SK-MEL-5 (cell line): ENCODE results near the gene PTPRR. TPM values are rescaled to one million over a fixed set of nuclear protein-coding genes. Genes with fewer than 3 reads are reported as not detected.

ENCODE experiments used
- DNase-seq: peaks from one replicate; pipeline ENCODE4 v3.0.0-alpha.2; 2016; ENCODE audit warnings: low read depth, low spot score
- in situ Hi-C: cut with HindIII; loops from 2 replicates; pipeline ENCODE4 v1.10.0; 2016; ENCODE audit warnings: low sequenced_read_pairs, high pct_unique_total_duplicates, low pct_unique_long_range_greater_than_20kb
- total RNA-seq: library from RNA; depleted of rRNA; stranded (reverse); fragments of >200 nt; shearing (Covaris generic); gene quantifications from 2 replicates; pipeline ENCODE4 v1.2.3, GENCODE V29; 2014

The PTPRR gene
- total RNA-seq, 1 experiment from 2014 or later, result 3.9 TPM

DNA sequence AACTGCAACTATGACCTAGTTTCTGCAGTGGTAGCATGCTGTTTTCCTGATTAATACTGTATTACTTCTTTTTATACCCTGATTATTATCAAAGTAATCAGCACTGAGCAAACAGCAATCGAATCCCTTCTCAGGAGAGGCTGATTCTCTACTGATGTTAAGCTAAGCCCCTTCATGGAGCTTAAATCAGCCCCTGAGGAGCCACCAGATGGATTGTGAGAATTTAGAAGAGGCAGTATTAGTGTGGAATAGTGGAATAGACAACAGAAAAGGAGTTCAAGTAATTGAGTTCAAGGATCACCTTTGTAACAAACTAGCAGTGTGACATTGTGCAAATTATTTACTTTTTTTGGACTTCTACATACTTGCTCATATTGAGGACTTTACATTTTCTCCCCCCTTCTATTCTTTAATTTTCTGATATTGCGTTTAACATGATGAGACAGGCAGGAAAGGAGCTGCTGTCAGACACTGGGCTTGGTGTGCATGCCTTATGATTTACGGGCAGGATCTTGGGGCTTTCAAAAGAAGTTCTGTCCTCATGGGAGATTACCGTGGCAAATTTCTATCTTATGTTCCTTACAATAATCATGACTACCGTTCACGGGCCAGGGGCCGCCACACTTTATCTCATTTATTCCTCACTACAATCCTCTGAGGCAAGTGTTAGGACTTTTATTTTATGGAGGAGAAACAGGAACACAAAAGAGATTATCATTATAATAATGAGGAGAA is 68.0 kb downstream of the PTPRR start:
- peak; percentile 2 for DNase-seq
- in situ Hi-C loops, result no loop called here

DNA sequence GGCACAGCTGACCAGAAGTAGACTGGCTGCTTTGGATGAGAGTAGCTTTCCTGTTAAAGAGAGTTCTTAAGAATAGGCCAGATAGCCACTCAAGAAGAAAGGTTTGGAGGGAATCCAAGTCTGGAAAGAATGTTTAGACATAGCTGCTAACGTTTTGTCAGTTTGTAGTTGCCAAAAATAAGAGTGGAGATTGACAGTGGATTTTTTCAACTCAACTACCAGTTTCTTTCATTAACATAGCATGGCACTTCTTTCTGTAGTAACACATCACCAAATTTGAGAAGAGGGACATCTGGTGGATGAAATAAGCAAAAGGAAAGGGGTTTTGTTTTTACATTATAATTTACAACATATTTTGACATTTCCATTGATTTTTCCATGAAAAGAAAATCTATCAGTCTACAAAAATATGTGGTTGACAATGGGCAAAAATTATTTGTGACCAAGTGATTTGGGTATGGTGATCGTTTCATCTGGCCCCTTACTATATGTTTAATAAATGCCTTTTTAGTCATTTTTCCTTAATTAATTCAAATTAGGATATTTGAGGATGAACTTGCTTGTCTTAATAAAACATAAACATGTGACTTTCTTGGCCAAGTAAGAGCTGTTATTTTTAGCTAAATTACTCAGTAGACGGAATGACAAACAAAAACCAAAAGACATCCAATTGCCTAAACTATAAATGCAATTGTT is 71.1 kb downstream of the PTPRR start:
- in situ Hi-C loops, result no loop called here
- DNase-seq, result peak; percentile 64

DNA sequence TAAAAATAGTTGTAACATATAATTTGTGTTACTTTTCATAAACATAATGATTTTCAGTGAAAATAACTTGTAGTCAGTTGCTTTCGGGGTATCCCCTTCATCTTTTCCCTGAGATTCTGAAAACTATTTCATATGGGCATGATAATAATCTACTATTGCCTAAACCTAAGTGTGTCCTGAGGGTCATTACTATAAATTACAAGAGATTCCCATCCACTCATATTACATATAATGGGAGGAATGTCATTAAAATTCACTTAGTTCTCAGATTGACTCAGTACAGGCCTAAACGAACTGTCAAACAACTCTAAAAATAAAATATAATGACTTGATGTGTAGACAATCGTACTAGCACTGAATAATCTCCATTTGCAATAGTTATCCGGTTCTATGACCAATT is 72.7 kb downstream of the PTPRR start:
- in situ Hi-C loops, result no loop called here
- no peak for DNase-seq

DNA sequence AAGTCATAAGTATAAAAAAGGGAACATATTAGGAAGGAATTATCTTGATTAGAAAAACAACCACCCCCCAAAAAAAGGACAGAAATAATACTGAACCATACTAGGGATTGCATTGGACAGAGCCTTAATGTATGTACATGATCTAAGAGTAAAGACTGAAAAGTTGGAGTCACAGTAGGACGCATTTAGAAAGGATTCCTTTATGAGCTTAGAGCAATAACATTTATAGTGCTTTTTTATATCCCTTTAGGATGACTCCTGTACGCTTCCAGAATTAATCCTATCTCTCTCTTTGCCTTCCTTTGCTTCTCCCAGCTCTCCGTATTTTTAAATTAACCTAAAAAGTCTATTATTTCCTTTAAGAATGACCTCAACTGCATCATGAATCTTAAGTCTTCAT is 75.3 kb downstream of the PTPRR start:
- DNase-seq, result no peak
- in situ Hi-C loops, result no loop called here

DNA sequence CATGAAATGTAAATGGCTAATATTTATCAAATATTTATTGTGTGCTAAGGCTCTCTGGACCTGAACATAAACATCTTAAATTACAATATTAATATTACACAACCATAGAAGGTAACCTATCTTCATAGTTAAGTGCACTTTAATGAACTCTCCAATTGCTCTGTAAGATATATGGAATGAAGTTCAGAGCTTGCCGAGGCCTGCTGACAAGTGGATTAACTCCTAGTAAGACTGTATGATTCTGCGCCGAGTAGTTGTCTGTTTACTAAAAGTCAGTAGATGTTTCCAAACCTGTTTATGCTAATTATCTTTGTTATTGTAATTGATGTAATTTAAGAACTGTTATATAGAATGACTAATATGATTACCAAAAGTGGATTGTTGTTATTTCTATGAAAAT is 77.2 kb downstream of the PTPRR start:
- DNase-seq, result no peak
- in situ Hi-C loops, result no loop called here

DNA sequence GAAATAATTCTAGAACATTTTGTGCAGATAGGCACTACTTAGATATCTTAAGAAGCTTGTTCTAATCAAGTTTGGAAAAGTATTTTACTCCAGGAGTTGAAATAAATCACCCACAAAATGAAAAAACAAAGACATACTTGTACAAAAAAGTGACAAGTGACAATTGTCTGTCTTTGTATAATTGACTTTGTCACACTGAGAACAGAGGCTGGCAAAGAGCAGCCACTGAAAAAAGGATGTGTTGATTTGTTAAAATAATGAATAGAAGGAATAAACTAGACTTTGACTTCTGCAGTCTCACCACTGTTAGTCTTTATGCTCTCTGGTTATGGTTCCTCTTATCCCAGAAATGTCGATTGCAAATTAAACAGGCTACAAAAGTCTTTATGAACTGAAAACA is 77.6 kb downstream of the PTPRR start:
- in situ Hi-C loops, result no loop called here
- DNase-seq, result no peak

DNA sequence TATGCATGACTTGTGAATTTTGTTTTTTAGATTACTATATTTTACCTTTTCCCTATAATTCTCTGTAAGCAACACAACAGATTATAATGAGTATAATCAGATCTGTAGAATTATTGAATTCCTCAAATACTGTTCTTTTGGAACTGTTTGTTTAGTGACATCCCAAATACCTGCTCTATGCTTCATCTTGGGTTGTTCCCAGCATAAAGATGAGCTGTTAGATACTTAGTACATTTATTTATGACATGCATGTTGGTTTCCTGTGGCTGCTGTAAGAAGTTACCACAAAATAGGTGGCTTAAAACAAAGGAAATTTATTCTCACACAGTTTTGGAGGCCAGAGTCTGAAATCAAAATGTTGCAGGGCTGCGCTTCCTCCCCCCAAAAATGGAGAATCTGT is 78.4 kb downstream of the PTPRR start:
- no peak for DNase-seq
- in situ Hi-C loops, result no loop called here

DNA sequence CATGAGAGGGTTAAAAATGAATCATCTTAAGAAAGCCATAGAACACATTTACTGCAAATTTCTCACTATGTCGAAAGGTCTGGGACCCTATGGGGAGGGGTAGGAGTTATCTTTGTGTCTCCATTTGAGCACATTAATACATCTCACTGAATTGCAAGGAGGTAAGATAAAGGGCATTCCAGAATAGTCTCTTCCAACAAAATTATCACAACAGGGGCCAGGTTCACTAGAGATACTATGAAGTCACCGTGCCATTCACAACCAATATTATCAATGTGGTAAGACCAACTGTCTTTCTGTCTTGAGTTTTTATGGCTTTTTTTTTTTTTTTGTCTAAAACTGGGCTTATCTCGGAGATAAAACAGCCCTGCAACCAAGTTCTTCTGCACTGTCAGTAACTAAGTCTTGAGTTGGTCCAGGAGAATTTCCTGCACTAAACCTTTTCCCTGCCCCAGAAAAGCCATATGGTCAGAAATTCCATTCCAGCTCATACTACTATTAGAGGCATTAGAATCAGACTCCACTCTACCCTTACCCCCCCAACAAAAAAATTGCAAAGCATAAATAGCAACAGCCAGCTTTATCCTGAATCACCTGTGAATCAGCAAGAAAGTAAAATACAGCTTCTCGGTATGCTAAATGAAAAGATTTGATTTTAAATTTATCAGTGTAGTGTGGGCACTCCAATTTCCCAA is 79.7 kb downstream of the PTPRR start:
- DNase-seq, result no peak
- in situ Hi-C loops, result no loop called here

DNA sequence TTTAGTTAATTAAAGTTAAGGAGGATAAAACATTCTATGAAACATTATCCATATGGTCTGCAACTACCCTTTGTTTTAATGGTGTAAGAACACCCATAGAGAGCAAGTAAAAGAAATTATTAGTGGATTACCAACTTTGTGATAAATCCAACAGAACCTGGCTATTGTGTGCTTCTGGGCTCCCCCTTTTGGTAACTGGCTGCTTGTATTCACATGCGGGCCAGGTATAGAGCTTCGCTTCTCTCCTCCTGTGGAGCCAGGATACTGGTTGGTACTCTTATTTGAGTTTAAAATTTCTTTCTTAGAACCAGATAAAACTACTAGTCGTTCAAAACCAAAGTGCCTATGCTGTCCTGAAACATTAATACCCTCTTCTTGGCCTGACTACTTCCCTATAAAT is 81.0 kb downstream of the PTPRR start:
- in situ Hi-C loops, result no loop called here
- no peak for DNase-seq

DNA sequence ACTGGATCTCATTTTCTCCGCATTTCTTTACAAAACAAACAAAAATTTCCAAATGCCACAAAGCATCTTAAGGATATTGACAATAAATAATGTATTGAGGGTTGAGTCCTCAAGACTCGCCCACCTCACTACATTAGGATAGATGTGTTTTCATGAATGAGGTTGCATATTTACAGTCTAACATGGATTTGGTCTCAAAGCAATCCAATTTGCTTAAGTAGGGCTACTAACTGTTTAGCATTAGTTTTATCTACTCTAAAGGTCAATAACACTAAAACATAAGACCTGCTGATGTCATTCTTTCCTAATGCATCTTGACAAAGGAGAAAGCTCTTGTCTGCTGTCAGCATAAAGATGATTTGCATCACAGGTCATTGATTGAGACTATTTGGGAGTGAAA is 82.4 kb downstream of the PTPRR start:
- in situ Hi-C loops, result no loop called here
- no peak for DNase-seq

DNA sequence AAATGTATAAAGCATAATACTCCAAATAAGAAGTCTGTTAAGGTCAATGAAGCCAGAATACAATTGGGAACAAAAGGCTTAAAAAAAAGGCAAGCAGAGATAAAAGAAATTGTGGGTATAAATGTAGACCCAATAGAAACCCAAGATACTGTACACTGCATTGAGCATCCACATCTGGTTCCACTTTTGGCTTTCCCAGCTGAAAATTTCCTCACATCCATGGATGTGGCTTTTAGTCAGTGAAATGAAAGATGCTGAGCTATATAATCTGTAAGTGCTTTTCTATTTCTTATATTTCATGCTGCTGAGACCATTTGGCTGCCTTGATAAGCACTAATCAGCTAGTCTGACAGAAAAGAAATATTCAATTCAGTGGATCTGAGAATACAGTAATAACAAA is 83.5 kb downstream of the PTPRR start:
- in situ Hi-C loops, result no loop called here
- DNase-seq, result no peak

DNA sequence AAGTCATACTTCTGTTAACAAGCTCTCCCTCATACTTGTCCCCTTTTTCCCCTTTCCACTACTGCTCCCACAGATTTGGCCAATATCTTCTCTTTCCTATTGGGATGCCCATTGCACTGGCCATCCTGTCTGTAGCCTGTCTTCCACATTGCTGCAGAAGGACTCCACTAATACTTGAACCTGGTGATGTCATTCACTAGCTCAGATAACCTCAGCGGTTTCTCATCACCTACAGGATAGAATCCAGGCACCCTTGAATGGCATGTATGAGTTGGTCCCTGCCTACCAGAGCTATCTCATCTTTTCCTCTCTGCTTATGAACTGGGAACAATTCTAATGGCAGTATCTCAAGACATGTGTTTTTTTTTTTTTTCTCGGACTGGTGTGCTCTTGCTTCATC is 84.6 kb downstream of the PTPRR start:
- in situ Hi-C loops, result no loop called here

DNA sequence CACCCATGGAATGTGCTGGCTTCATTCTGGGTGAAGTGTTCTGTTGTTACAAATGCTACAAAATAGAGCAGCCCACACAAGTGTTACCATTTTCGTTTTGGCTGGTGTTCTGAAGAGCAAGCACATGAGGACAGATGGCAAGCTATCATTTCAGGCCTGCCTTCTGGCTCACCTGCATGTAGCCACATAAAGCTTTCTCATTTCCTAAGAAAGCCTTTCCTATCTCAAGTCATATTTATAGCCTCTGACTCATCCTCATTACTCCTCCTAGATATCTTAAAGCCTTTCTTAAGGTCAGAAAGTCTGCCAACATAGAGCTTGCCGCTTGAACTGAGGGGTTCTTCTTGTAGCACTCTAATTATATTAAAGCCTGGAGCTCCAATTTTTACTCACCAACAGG is 89.0 kb downstream of the PTPRR start:
- DNase-seq, result peak; percentile 19
- in situ Hi-C loops, result no loop called here

More for the DNA sequence above, 84.6 kb downstream of the PTPRR start:
- DNase-seq, result no peak

DNA sequence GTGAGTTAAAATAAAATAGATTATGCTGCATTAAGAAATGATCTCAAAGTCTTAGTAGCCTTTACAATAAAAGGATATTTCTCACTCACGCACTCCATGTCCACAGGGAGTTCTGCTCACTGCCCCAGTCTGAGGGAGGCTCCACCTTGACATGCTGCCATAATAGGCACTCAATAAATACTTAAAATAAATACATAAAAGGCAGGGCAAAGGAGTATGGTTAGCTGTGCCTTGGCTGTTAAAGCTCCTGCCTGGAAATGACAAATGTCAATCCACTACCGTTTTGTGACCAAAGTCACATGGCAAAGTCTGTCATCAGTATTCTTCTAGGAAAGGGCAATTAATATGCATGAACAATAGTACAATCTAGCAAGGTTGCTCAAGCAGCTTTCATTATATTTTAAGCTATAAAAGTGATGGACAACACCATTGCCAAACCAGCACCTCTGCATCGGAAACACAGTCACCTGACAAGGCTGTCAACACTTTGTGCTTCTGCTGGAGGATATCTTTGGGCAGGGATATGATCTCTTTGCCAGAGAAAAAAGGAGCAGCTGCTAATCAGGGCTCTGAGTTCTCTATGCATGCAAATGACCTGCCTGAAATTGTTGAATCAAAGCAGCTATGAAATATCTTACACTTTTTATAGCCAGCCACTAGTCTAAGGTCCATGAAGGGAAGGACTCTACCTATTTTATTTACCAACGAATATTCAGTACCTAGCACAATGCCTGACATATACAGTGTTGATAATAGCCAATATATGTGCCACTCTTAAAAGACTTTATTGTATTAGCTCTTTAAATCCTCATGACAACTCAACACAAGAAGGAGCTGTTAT is 90.1 kb downstream of the PTPRR start:
- in situ Hi-C loops, result no loop called here
- DNase-seq, result no peak

DNA sequence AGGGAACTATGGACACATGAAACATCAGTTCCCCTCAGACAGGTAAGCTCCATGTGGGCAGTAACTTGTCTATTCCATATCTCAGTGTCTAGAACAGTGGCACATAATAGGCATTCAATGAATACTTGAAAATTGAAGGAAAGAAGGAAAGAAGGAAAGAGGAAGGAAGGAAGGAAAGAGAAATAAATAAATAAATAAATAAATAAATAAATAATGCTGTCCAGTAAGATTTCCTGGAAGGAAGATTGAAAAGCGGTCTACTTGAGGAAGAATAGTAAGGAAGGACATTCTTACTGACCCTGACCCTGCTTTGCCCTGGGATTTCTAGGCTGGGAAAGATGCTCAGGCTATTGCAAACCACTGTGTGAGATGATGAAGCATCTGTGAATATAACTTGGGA is 91.5 kb downstream of the PTPRR start:
- DNase-seq, result no peak
- in situ Hi-C loops, result no loop called here

DNA sequence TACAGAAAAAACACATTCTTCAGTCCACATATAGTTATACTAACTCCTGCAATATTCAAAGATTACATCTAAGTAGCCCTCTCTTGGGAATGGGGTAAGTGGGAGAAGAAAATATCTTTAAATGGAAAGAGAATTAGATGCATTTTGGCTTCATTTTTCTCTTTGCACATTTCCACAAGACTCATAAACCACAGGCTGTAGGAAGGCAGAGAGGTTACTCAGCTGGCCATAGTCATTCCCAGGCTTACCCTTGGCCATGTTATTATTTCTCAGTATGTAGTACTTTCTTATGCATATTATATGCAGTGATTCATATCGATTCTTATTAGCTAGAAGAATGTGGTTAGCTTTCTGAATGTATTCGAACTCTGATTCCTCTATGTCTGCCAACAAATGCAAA is 92.2 kb downstream of the PTPRR start:
- DNase-seq, result no peak
- in situ Hi-C loops, result no loop called here

DNA sequence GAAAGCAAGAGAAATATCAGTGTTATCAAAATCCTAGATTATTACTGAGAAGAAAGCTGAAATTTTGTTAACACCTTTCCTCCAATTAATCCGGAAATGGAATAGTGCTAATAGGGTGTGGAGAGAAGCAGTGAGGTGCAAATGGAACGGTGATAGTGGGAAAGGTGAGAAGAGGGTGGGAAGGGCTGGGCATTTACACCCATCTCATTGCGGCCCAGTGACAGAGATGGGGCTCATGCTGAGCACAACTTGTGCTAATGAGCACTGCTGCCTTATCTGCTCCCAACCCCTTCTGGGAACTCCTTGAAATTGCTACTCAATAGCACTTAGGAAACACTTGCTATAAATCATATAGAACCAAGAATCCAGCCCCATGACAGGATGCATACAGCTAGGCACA is 94.4 kb downstream of the PTPRR start:
- in situ Hi-C loops, result no loop called here
- DNase-seq, result no peak

DNA sequence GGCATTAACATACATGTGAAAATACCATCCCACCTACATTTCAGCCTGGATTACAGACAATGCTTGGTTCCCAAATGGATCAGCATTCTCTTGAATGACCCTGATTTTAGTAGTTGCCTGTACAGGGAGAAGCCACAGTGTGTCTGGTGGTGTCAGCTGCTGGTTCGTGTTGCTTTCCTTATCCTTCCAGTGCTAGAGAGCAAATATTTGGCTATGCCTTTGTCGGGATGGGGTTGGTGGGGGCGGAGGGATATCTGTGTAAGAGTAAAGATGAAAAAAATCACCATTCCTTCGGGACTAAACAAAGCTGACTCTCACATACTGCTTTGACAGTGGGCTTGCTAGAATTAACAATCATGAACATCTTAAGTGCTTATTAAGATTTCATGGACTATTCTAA is 96.0 kb downstream of the PTPRR start:
- in situ Hi-C loops, result no loop called here
- DNase-seq, result no peak
